T-helper 1 cell treated with Interleukin-12 subunit alpha and Interleukin-12 subunit beta and Interleukin-4 antibody, amounts not matched to agents 30 μg/mL and 1 μg/mL, for 36 hours (primary cell): ENCODE measurements around the gene MS4A6E.

ENCODE experiments used
- H3K27ac Mint-ChIP-seq: one replicate; pipeline ENCODE4 v1.8.0; 2021; ENCODE audit warnings: mild to moderate bottlenecking, mixed read lengths
- H3K27me3 Mint-ChIP-seq: one replicate; pipeline ENCODE4 v1.8.0; 2021; ENCODE audit warnings: low read depth, mixed read lengths
- H3K36me3 Mint-ChIP-seq: one replicate; pipeline ENCODE4 v1.8.0; 2021; ENCODE audit warnings: low read depth, mixed read lengths
- H3K4me1 Mint-ChIP-seq: one replicate; pipeline ENCODE4 v1.8.0; 2021; ENCODE audit warnings: low read depth, mixed read lengths
- H3K4me3 Mint-ChIP-seq: one replicate; pipeline ENCODE4 v1.8.0; 2021; ENCODE audit warnings: mild to moderate bottlenecking, moderate library complexity, mixed read lengths
- H3K9me3 Mint-ChIP-seq: one replicate; pipeline ENCODE4 v1.8.0; 2021; ENCODE audit warnings: mixed read lengths

Gene MS4A6E

DNA sequence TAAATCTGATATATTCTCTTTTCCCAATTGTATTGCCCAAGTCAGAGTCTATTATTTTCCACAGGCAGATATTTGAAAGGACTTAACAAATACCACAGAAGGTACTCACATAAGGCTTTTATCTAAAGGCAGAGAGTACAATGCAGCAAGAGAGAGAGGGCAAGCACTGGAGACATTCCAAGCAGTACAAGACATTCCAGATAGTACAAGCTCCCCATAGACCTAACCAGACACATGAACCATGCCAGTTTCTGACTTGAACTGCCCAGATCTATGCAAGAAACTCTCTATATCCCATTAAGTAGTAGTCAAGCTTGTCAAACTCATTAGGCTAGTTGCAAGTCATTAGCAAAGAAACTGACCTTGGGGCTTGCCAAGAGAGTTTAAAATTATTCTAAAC is 11.2 kb upstream of the MS4A6E start:
- no peak overlapping the region for H3K4me3 Mint-ChIP-seq
- no peaks in the 10 kb centered on the region for H3K36me3 Mint-ChIP-seq
- H3K27ac Mint-ChIP-seq, result no peak overlapping the region
- H3K9me3 Mint-ChIP-seq, result peaks cover 10% of the 10 kb centered on the region
- no peaks in the 10 kb centered on the region for H3K4me1 Mint-ChIP-seq
- H3K27me3 Mint-ChIP-seq, result no peaks in the 10 kb centered on the region

DNA sequence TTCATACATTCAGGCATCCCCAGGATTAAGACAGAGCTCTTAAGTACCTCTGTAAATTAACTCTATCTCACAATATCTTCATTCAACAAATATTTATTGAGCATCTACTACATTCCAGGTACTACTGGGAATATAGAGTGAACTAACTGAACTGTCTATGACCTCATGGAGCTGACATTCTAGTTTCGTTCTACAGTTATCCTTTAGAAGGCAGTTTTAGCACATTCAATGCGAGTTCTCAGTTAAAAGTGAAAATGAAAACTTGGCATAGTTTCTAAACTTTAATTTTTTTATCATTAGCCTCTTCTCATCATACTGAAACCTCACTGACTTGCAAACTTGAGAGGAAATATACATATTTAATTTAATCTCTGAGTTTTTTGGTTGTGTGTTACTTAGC is 10.7 kb upstream of the MS4A6E start:
- no peaks in the 10 kb centered on the region for H3K4me1 Mint-ChIP-seq
- H3K36me3 Mint-ChIP-seq, result no peaks in the 10 kb centered on the region
- no peaks in the 10 kb centered on the region for H3K27me3 Mint-ChIP-seq
- H3K9me3 Mint-ChIP-seq, result peaks cover 10% of the 10 kb centered on the region
- H3K27ac Mint-ChIP-seq, result no peak overlapping the region
- H3K4me3 Mint-ChIP-seq, result no peak overlapping the region

GRCh38 chr11:60318726-60319125 is 8.3 kb upstream of the MS4A6E start:
- Mint-ChIP-seq H3K27ac (no peak overlapping the region), H3K4me1 (no peaks in the 10 kb centered on the region), H3K27me3 (no peaks in the 10 kb centered on the region), H3K4me3 (no peak overlapping the region), H3K9me3 (peaks cover 16% of the 10 kb centered on the region), H3K36me3 (no peaks in the 10 kb centered on the region)

DNA sequence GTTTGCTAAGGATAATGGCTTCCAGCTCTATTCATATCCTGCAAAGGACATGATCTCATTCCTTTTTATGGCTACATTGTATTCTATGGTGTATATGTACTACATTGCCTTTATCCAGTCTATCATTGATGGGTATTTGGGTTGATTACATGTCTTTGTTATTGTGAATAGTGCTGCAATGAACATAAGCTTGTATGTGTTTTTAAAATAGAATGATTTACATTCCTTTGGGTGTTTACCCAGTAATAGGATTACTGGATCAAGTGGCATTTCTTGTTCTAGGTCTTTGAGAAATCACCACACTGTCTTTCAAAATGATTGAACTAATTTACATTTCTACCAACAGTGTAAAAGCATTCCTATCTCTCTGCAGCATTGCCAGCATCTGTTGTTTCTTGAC is 6.0 kb upstream of the MS4A6E start:
- Mint-ChIP-seq H3K4me3 (no peak overlapping the region), H3K27me3 (no peaks in the 10 kb centered on the region), H3K4me1 (no peaks in the 10 kb centered on the region), H3K27ac (no peak overlapping the region), H3K36me3 (no peaks in the 10 kb centered on the region), H3K9me3 (peaks cover 17% of the 10 kb centered on the region)

DNA sequence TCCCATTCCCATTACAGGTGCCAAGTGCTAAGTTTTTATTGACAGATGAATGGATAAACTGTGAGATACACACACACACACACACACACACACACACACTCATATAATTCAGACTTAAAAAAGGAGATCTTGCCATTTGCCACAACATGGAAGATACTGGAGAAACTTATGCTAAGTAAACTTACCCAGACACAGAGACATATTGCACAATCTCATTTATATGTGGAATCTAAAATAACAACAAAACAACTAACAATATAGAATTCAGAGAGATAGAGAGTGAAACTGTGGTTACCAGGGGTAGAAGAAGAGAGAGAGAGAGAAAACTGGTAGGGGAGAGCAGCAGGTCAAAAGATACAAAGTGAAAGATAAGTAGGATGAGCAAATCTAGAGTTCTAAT is 1.4 kb downstream of the MS4A6E start:
- Mint-ChIP-seq H3K27me3 (no peaks in the 10 kb centered on the region), H3K36me3 (no peaks in the 10 kb centered on the region), H3K9me3 (peaks cover 7% of the 10 kb centered on the region), H3K4me1 (no peaks in the 10 kb centered on the region), H3K27ac (no peak overlapping the region), H3K4me3 (no peak overlapping the region)

DNA sequence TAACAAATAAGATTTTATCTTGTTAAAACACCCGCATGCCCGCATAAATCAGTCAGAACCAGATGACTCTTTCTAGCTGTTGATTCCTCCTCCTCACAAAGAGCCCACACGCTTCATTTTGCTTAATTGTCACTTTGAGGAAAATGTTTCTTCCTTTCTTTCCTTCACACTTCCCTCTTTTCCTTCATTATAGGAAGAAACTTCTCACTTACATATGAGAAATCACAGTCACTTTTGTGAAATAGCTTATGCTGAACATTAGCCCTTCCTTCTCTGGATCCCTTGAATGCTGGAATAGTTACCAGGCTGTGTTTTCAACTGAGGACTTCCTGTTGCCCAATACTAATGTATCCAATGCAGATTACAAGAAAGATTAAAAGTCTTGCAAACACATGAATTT is 5.8 kb downstream of the MS4A6E start:
- Mint-ChIP-seq H3K4me3 (no peak overlapping the region), H3K36me3 (no peaks in the 10 kb centered on the region), H3K27ac (no peak overlapping the region), H3K27me3 (no peaks in the 10 kb centered on the region), H3K9me3 (peaks cover 3% of the 10 kb centered on the region), H3K4me1 (no peaks in the 10 kb centered on the region)

DNA sequence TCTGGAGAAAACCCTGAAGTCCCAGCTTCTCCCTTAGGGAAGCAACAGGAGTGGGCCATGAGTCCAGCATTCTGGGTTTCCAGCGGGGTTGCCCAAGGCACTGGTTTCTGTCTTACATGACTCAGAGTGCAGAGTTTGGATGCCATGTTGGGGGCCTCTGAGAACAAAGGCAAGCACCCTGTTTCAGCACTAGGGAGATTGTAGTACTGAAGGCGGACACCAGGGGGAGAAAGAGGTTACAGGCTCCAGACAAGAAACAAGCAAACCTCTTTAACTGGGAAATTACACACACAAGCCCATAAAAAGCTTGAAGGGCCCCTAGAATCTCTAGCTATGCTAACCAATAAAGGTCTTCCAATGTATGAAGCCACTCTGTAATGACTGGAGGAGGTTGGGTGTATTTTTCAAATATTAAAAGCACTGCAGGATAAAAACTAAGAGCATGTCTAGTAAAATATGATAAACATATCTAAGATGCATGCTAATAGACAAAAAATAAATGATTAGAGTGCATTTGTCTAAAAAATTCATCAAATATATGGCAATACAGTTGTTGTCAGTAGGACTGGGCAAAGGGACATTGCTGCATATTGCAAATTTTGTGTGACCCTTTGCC is 7.1 kb downstream of the MS4A6E start:
- Mint-ChIP-seq H3K9me3 (no peaks in the 10 kb centered on the region), H3K36me3 (no peaks in the 10 kb centered on the region), H3K4me3 (no peak overlapping the region), H3K27me3 (no peaks in the 10 kb centered on the region), H3K27ac (no peak overlapping the region), H3K4me1 (no peaks in the 10 kb centered on the region)

DNA sequence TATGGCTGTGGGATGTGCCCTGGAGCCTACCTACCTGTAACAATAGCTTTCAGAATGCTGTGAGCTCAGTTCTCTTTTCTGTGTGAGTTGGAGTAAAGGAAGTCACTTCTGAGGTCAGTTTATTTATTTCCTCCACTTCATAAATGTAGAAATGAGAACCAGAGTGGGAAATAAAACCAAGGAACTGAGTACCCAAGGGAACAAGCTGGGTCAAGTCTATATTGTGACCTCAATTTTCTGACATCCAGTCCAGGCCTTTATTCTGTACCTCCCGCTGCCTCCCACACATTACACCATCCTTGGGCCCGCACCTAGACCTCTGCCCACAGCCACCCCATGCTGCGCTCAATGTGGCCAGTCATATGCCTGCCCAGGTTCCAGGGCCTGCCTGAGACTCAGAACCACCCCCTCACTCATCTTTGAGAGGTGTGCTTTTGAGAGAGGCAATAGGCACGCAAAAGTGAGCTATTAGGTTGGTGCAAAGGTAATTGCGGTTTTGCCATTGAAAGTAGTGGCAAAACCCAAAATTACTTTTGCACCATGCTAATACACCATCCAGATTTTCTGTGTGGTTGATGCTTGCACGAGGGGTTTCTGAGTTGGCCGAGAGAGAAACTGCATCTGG is 9.8 kb downstream of the MS4A6E start:
- Mint-ChIP-seq H3K27ac (no peak overlapping the region), H3K4me1 (no peaks in the 10 kb centered on the region), H3K27me3 (no peaks in the 10 kb centered on the region), H3K9me3 (no peaks in the 10 kb centered on the region), H3K4me3 (no peak overlapping the region), H3K36me3 (no peaks in the 10 kb centered on the region)

DNA sequence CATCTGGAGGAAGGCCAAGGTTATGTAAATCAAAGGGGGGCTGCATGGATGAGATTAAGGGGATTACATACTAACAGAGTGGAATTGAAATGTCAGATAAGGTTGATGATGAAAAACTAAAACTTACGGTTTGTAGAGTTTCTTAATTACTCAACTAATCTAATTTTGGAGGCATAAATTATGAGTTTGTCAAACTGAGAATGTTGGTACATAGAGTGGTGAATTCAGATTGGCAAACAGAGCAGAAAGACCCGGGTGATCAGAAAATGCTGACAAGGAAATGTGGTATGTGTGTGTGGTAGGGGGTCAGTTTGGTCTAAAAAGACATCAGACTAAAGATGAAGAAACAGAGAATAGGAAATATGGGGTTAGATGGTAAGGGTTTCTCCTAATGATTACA is 11.0 kb downstream of the MS4A6E start:
- Mint-ChIP-seq H3K4me1 (no peaks in the 10 kb centered on the region), H3K4me3 (no peak overlapping the region), H3K36me3 (no peaks in the 10 kb centered on the region), H3K27ac (no peak overlapping the region), H3K27me3 (no peaks in the 10 kb centered on the region), H3K9me3 (no peaks in the 10 kb centered on the region)

GRCh38 chr11:60339356-60339755 is 12.3 kb downstream of the MS4A6E start:
- H3K4me3 Mint-ChIP-seq, result no peak overlapping the region
- no peaks in the 10 kb centered on the region for H3K4me1 Mint-ChIP-seq
- no peaks in the 10 kb centered on the region for H3K36me3 Mint-ChIP-seq
- H3K9me3 Mint-ChIP-seq, result no peaks in the 10 kb centered on the region
- H3K27ac Mint-ChIP-seq, result no peak overlapping the region
- no peaks in the 10 kb centered on the region for H3K27me3 Mint-ChIP-seq

DNA sequence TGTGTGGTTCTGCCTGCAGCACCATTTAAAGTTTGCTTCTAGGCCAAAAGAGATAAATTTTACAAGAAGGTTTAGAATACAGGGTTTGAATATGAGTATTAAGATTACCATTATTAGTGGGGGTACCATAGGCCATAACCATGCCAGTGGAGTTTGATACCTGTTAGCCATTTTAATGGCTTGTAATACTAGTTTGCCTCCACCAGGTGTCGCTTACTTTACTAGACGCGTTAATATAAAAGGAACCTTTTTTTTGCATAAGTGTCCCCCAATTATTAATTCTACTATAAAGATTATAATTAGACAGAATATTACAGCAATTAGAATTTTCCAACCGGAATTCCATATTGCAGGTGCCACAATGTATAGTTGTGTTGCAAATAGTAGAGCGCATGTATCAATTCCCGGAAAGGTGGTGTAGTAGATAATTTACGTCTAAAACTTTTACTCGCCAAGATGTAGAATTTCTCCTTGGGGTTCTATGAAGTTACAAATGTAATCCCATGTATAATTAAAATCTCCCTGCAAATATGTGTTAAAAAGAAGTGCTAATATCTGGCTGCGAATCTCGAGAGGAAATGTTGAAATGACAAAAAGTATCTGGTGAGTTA is 16.1 kb downstream of the MS4A6E start:
- no peaks in the 10 kb centered on the region for H3K36me3 Mint-ChIP-seq
- H3K27ac Mint-ChIP-seq, result no peak overlapping the region
- H3K4me3 Mint-ChIP-seq, result no peak overlapping the region
- H3K9me3 Mint-ChIP-seq, result no peaks in the 10 kb centered on the region
- no peaks in the 10 kb centered on the region for H3K4me1 Mint-ChIP-seq
- H3K27me3 Mint-ChIP-seq, result no peaks in the 10 kb centered on the region

GRCh38 chr11:60344146-60344545 is 17.1 kb downstream of the MS4A6E start:
- Mint-ChIP-seq H3K4me3 (no peak overlapping the region), H3K27me3 (no peaks in the 10 kb centered on the region), H3K36me3 (no peaks in the 10 kb centered on the region), H3K9me3 (no peaks in the 10 kb centered on the region), H3K4me1 (no peaks in the 10 kb centered on the region), H3K27ac (no peak overlapping the region)

DNA sequence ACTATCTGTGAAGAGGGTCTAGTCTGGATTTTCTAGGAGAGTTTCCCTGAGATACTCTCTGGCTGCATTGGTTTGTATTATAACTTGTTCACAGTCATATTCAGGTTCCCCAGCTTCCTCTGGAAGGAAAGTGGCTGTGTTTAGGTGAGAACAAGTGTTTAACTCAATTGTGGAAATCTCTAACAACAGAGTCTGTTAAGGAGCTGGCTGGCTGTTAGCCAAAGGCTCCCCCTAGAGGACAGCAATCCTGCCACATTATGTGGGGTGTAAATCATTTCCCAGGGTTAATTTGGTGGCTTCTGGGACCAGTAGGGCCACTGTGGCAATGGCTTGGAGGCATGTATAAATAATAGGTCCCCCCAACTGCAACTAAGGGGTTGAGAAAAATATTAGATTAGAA is 18.4 kb downstream of the MS4A6E start:
- Mint-ChIP-seq H3K4me3 (no peak overlapping the region), H3K9me3 (no peaks in the 10 kb centered on the region), H3K36me3 (no peaks in the 10 kb centered on the region), H3K27ac (no peak overlapping the region), H3K4me1 (no peaks in the 10 kb centered on the region), H3K27me3 (no peaks in the 10 kb centered on the region)

- Mint-ChIP-seq H3K9me3 (no peaks in the 10 kb centered on the region), H3K36me3 (no peaks in the 10 kb centered on the region), H3K27ac (no peak overlapping the region), H3K4me1 (no peaks in the 10 kb centered on the region), H3K4me3 (no peak overlapping the region), H3K27me3 (no peaks in the 10 kb centered on the region)
Measured at GRCh38 chr11:60347084-60347797, 20.2 kb downstream of the MS4A6E start.

- Mint-ChIP-seq H3K27me3 (no peaks in the 10 kb centered on the region), H3K4me3 (no peak overlapping the region), H3K27ac (no peak overlapping the region), H3K4me1 (no peaks in the 10 kb centered on the region), H3K9me3 (no peaks in the 10 kb centered on the region), H3K36me3 (no peaks in the 10 kb centered on the region)
Measured at GRCh38 chr11:60348116-60348515, 21.1 kb downstream of the MS4A6E start.
